ENCODE measurements around the gene USPL1. TPM values are rescaled to one million over a fixed set of nuclear protein-coding genes. Genes with fewer than 3 reads are reported as not detected.

The USPL1 gene
- 10 to 100 TPM; 14.4 to 28.4 (median 21.8) TPM for total RNA-seq

DNA sequence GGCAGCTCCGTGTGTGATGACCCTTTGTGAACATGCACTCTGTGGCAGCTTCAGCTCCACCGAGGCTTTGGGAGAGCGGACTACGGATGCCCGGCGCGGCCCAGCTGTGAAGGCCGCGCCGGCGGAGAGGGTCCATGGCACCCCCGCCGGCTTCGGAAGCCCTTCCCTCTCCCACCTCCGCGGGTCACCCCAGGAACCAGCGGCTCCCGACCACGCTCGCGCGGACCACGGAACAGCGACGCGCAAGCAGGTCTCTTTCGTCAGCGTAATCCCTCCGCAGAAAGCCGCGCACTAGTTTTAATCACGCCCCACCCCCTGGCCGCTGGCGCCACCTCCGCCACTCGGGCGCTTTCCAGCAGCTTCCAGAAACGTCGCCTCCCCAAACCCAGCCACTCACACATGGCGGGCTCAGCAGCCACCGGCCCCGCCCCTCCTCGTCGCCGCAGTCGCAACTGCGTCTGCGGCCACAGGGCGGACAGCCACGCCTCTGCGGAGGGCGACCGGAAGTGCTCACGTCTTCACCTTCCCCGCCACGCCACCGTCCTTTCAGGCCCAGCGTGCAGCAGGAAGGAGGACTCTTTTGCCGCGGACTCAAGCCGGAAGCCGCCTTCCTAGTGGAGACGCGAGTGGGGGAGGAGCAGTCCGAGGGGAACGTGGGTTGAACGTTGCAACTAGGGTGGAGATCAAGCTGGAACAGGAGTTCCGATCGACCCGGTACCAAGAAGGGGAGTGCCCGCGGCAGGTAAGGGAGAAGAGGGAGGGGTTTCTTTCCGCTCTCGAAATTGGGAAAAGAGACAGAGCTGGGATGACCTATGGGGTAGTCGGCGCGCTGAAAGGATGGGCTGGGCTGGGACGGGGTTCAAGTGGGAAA is at the start of gene USPL1:
USPL1 (plus strand) TSS at position 606 of the 871 bp plus-strand sequence. CDS start 3,221 bp downstream, outside the sequence.
- peak within 1 kb of the TSS; percentile 89 for H3K4me3 ChIP-seq
- TF ChIP-seq, protein P1, sequence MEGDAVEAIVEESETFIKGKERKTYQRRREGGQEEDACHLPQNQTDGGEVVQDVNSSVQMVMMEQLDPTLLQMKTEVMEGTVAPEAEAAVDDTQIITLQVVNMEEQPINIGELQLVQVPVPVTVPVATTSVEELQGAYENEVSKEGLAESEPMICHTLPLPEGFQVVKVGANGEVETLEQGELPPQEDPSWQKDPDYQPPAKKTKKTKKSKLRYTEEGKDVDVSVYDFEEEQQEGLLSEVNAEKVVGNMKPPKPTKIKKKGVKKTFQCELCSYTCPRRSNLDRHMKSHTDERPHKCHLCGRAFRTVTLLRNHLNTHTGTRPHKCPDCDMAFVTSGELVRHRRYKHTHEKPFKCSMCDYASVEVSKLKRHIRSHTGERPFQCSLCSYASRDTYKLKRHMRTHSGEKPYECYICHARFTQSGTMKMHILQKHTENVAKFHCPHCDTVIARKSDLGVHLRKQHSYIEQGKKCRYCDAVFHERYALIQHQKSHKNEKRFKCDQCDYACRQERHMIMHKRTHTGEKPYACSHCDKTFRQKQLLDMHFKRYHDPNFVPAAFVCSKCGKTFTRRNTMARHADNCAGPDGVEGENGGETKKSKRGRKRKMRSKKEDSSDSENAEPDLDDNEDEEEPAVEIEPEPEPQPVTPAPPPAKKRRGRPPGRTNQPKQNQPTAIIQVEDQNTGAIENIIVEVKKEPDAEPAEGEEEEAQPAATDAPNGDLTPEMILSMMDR (IDR thresholded peaks at IDR 0.05) = peak in 1 of 2 donors; percentile 42
- TF ChIP-seq POLR2A (IDR thresholded peaks at IDR 0.05) (peak; percentile 90 to 95), POLR2AphosphoS5 (IDR thresholded peaks at IDR 0.05) (peak; percentile 94 to 99 (median 95)), EP300 (IDR thresholded peaks at IDR 0.05) (peak; percentile 54)
- peak; percentile 98 to 99 for DNase-seq (ENCODE audit: low spot score in 2 of 2)
- no peaks in the 10 kb centered on the region for H3K9me3 ChIP-seq
- no peaks in the 10 kb centered on the region for H3K27me3 ChIP-seq
- peak within 1 kb of the TSS; percentile 100 for H3K27ac ChIP-seq
- under 1% methylated on average over 31 of the region's 78 CpGs for WGBS
- no peaks in the 10 kb centered on the region for H3K36me3 ChIP-seq
- H3K4me1 ChIP-seq = peaks cover 35% of the 10 kb centered on the region

DNA sequence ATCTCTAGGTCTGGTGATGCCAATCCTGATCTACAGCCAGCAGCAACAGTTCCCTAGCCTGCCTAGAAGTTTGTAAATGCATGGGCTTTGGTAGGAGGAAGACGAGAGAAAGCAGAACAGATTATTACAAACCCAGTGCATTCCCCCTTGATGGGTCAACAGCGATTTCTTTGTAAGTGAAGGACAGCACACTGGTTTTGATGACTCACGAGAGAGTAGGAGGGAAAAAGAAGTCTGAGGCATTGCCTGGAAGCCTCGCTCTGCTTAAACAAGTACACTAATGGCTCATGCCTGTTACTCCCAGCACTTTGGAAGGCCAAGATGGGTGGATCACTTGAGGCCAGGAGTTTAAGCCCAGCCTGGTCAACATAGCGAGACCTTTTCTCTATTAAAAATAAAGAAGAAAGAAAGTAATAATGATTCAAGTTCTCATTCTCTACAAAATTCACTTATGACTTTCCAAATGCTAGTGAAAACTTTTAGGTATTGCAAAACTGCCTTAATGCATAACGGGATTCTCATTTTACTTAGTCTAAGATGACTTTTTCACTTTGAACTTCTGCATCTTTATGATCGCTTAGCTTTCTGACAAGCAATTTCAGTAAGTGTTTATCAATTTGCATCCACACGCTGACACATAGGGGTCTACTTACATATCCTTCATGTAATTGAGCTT is 47.7 kb upstream of the USPL1 start:
- Histone ChIP-seq H3K9me3 (no peaks in the 10 kb centered on the region), H3K4me1 (peaks cover 27% of the 10 kb centered on the region), H3K36me3 (no peaks in the 10 kb centered on the region), H3K27ac (no peak overlapping the region), H3K4me3 (no peak overlapping the region), H3K27me3 (no peaks in the 10 kb centered on the region)
- 48% methylated on average over 8 of the region's 8 CpGs for WGBS
- TF ChIP-seq POLR2A (IDR thresholded peaks at IDR 0.05) (no peak), POLR2AphosphoS5 (IDR thresholded peaks at IDR 0.05) (no peak), EP300 (IDR thresholded peaks at IDR 0.05) (no peak)
- TF ChIP-seq, protein P1 (IDR thresholded peaks at IDR 0.05) = no peak
- no peak for DNase-seq (ENCODE audit: low spot score in 2 of 2)

DNA sequence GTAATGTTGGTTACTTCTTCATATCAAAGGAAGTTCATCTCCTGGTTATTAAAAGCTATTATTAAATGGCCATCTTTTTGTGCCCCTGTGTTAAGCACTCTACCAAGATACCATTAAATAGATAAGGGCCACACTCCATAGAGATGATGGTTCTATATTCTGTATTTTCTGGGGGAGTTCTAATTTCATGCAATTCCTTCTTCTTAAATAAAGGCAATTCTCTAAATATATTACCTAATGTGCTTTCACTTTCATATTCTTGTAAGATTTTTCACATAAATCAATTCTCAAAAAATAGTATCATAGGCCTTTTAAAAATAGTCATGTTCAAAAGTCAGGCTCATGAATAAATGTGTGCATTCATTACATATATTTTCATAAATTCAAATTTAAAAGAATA is 47.0 kb upstream of the USPL1 start:
- no peak for DNase-seq (ENCODE audit: low spot score in 2 of 2)
- no peak overlapping the region for H3K4me3 ChIP-seq
- H3K27me3 ChIP-seq = no peaks in the 10 kb centered on the region
- TF ChIP-seq POLR2AphosphoS5 (IDR thresholded peaks at IDR 0.05) = no peak
- no peak overlapping the region for H3K27ac ChIP-seq
- peaks cover 27% of the 10 kb centered on the region for H3K4me1 ChIP-seq
- H3K9me3 ChIP-seq = no peaks in the 10 kb centered on the region
- H3K36me3 ChIP-seq = no peaks in the 10 kb centered on the region

DNA sequence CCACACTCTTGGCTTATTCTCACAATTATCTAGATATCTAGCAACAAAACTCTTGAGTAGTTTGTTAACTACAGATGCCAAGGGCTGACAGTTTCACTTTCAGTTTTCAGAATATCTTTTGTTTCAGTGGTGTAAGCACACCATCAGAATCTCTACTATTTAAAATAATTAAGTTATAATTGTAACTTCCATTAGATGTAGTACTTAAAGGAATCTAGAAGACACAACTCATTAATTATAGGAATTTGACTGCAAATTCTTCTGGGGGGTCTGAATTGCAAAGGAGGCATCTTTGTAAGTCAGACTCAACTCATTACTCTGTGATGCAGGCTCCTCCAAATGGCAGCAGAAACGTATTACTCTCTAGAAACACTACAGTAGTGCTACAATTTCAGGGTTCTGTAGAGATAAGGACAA is 44.9 kb upstream of the USPL1 start:
- H3K4me3 ChIP-seq = peak overlapping the region; percentile 40
- 0% methylated on average over 1 of the region's 1 CpG for WGBS
- no peaks in the 10 kb centered on the region for H3K9me3 ChIP-seq
- peaks cover 42% of the 10 kb centered on the region for H3K4me1 ChIP-seq
- peak overlapping the region; percentile 1 for H3K27ac ChIP-seq
- no peaks in the 10 kb centered on the region for H3K27me3 ChIP-seq
- TF ChIP-seq EP300 (IDR thresholded peaks at IDR 0.05) (no peak), POLR2A (IDR thresholded peaks at IDR 0.05) (no peak), POLR2AphosphoS5 (IDR thresholded peaks at IDR 0.05) (no peak)
- TF ChIP-seq, protein P1 (IDR thresholded peaks at IDR 0.05) = no peak
- no peak for DNase-seq (ENCODE audit: low spot score in 2 of 2)
- H3K36me3 ChIP-seq = no peaks in the 10 kb centered on the region

DNA sequence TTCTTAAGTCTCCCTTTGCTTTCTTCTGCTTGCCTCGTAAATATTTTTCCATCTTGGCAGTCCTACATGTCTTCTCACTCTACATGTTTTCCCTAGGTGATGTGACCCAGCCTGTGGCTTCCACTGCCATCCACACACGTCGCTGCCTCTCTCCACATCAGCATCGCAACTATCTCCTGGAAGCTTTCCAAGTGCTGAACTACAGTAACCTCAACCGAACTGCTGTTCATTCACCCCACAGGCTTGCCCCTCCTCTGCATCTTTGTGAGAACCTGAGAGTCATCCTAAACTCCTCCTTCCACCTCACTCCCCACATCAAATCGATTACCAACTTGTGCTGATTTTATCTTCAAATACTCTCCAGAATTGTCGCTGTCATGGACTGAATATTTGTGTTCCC is 41.2 kb upstream of the USPL1 start:
- WGBS = 34% methylated on average over 7 of the region's 7 CpGs
- Histone ChIP-seq H3K36me3 (no peaks in the 10 kb centered on the region), H3K9me3 (no peaks in the 10 kb centered on the region), H3K27me3 (no peaks in the 10 kb centered on the region), H3K27ac (no peak overlapping the region), H3K4me3 (no peak overlapping the region), H3K4me1 (peaks cover 31% of the 10 kb centered on the region)
- TF ChIP-seq POLR2A (IDR thresholded peaks at IDR 0.05) (no peak), EP300 (IDR thresholded peaks at IDR 0.05) (no peak), POLR2AphosphoS5 (IDR thresholded peaks at IDR 0.05) (no peak)
- TF ChIP-seq, protein P1 (IDR thresholded peaks at IDR 0.05) = no peak
- DNase-seq (ENCODE audit: low spot score in 2 of 2) = no peak
